Stimulated activated CD8-positive, alpha-beta memory T cell treated with anti-CD3 and anti-CD28 coated beads, Interleukin-7, amount 100 ng/mL, for 4 hours (primary cell): ENCODE data around the gene AJUBA.
"Not testable (repeated sequence)": the region's sequence is repeated elsewhere in the genome, so short reads cannot be mapped to it uniquely, and the experiment has no call there.

ENCODE experiments used
- DNase-seq, 2 donors: peaks; one replicate each; pipeline ENCODE4 v3.0.0-alpha.2; 2020; ENCODE audit warnings: low read depth in 2 of 2

AJUBA gene

GRCh38 chr14:23006188-23006534, 23.8 kb upstream of the AJUBA start:
- no peak for DNase-seq

- DNase-seq = no peak
These were observed 23.3 kb upstream of the AJUBA start for GRCh38 chr14:23005451-23006187.

- DNase-seq = not testable (repeated sequence)
These were observed 21.9 kb upstream of the AJUBA start for GRCh38 chr14:23004274-23004673.

GRCh38 chr14:23002592-23002991, 20.2 kb upstream of the AJUBA start:
- DNase-seq = no peak

GRCh38 chr14:23000860-23001259, 18.5 kb upstream of the AJUBA start:
- no peak for DNase-seq

GRCh38 chr14:22998329-22999012, 16.1 kb upstream of the AJUBA start:
- DNase-seq = no peak

GRCh38 chr14:22997676-22998323, 15.4 kb upstream of the AJUBA start:
- DNase-seq = no peak

GRCh38 chr14:22996768-22997654, 14.7 kb upstream of the AJUBA start:
- no peak for DNase-seq

- DNase-seq = no peak
These were observed 13.7 kb upstream of the AJUBA start for GRCh38 chr14:22995889-22996625.

- no peak for DNase-seq
These were observed 12.5 kb upstream of the AJUBA start for GRCh38 chr14:22994762-22995275.

GRCh38 chr14:22993517-22993916, 11.2 kb upstream of the AJUBA start:
- no peak for DNase-seq

GRCh38 chr14:22991852-22992251, 9.5 kb upstream of the AJUBA start:
- DNase-seq = no peak

- DNase-seq = no peak
These were observed 4.9 kb upstream of the AJUBA start for GRCh38 chr14:22987291-22987690.

- peak; percentile 71 to 86 for DNase-seq
These were observed 4.2 kb upstream of the AJUBA start for GRCh38 chr14:22986508-22987054.

- DNase-seq = no peak
These were observed 3.6 kb upstream of the AJUBA start for GRCh38 chr14:22985894-22986507.

- DNase-seq = no peak
These were observed 2.8 kb upstream of the AJUBA start for GRCh38 chr14:22984959-22985658.

GRCh38 chr14:22981876-22982476, 375 bp downstream of the AJUBA start:
- DNase-seq = no peak

GRCh38 chr14:22981090-22981875, 1.1 kb downstream of the AJUBA start:
- no peak for DNase-seq
